Right renal pelvis (tissue), 4 donors: ENCODE data around the gene SUGCT. TPM values are rescaled to one million over a fixed set of nuclear protein-coding genes. Genes with fewer than 3 reads are reported as not detected.

Source experiments
- DNase-seq, 4 donors: peaks; one replicate each; pipeline ENCODE4 v3.0.0-alpha.2; 2013; ENCODE audit warnings: low read depth in 4 of 4, low spot score in 3 of 4, missing footprints in 1 of 4
- polyA plus RNA-seq, 4 donors: library from polyadenylated mRNA; unstranded; fragments of 120-200 nt; gene quantifications; one replicate each; pipeline ENCODE4 v1.2.1, GENCODE V29; 2013; ENCODE audit not compliant: insufficient read length in 4 of 4

SUGCT gene
- polyA plus RNA-seq, 4 donors, result 12.1 to 17.6 (median 15.0) TPM

GRCh38 chr7:40882071-40882658 is 747.4 kb downstream of the SUGCT start:
- no peak for DNase-seq

GRCh38 chr7:40883826-40884225 is 749.0 kb downstream of the SUGCT start:
- DNase-seq, result no peak

DNA sequence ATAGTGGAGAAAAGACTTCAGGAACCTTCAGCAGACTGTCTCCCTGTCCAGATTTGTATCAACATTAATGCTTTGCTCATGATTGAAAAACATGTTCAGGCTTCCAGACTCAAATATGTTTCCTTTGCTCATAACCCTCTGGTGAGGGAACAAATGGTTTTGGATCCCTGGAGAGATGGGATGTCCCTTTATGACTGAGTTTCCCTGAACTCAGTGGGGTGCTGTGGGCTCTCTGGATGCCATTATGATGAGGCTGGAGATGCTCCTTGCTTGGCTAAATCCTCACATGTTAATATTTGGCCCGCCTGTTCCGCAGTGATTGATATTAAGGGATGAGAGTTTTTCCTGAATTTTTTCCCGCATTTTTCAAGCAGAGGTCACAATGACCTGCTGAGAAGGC is 749.4 kb downstream of the SUGCT start:
- no peak for DNase-seq

DNA sequence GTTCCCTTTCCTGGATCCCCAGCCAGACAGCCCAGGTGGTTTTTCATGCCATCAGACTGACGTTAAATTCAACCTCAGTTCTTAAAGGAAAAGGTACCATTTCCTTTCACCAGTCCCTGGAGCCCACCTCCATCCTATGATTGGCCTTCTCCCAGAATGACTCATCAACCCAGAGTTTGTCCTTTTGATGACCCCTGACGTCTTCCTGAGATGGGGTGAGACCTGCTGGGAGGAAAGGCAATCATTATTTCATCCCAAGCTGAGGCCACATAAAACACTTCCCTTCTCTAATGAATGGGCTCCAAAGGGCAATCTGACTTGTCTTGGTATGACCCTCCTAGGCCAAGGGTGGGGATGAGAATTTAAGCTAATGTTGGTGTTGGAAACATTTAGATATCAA is 750.7 kb downstream of the SUGCT start:
- no peak for DNase-seq

DNA sequence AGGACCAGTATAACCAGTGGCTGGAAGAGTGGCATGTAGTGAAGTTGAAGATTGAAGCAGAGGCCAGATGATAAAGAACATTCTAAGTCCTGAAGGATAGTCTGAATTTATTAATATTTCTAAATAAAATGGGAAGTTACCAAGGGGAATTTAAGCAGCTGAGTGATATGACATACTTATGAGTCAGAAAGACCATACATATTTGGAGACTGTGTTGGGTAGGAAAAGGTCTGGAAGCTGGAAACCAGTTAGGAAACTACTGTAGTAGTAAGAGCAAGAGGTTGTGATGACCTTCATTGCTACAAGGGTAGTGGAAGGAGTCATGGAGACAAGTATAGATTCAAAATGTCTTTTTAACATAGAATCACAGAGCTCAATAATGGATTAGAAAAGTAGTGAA is 752.3 kb downstream of the SUGCT start:
- no peak for DNase-seq

DNA sequence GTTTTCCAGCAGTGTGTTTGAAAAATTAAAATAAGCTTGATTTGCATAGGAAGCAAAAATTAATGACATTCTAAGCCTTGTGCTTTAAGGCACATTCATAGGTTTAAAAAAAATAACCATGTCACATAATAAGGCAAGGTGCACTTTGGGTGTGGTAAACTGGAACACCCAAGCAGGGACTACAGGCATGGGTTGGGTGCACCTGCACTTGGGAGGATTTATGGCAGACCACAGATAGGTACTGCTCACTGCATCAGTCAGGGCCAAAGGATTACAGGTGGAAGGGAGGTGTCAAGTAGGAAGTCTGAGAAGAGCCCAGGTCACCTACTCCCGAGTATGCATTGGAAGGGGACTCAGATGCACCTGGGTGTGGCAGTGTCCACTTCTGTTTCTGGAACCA is 753.7 kb downstream of the SUGCT start:
- no peak for DNase-seq

DNA sequence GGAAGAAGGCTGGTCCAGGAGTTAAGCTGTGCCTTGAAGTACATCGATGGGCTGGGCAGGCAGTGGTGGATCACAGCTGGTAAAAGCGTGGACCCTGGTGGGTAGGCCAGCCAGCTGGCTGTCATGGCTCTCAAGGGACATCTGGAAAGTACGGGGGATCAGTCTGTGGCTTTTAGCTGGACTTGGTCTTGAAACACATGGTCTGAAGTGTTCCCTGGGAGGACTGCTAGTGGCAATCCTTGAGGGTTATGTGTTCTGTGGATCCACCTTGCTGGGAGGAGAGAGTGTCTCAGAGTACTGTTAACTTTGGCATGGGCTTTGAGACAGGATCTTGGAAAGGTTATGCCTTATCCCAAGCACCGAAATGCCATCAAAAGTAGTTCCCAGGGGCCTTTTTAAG is 754.3 kb downstream of the SUGCT start:
- no peak for DNase-seq

GRCh38 chr7:40889539-40889938 is 754.7 kb downstream of the SUGCT start:
- no peak for DNase-seq

GRCh38 chr7:40890088-40890692 is 755.4 kb downstream of the SUGCT start:
- no peak for DNase-seq

DNA sequence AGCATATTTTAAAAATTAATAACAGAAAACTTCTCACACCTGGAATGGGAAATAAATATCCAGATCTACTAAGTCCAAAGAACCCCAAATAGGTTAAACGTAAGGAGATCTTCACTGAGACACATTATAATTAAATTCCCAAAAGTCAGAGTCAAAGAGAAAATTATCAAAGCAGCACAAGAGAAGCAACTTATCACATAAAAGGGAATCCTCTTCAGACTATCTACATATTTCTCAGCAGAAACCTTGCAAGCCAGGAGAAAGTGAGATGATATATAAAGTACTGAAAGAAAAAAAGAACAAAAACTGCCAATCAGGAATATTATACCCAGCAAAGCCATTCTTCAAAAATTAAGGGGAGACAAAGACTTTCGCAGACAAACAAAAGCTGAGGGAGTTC is 756.4 kb downstream of the SUGCT start:
- no peak for DNase-seq

GRCh38 chr7:40899151-40899550 is 764.3 kb downstream of the SUGCT start:
- DNase-seq, result no peak

- DNase-seq, result no peak
Observed at GRCh38 chr7:40899636-40900507, 765.1 kb downstream of the SUGCT start.

DNA sequence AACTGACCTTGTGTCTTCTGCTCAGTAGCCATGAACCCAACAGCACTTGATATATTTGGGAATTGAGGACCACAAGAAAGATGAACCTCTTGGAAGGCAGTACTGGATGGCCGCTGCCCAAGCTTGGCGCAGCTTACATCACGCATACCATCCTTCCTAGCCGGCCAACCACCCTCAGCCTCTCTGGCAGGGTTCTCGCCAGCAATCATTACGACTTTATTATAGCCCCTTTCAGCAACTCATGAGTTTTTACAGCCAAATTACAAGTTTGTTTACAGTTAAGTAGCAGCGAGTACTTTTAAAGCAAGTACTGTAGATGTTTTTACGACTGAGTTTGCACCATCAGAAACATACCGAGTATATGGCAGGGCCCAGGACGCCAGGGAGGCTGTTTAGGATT is 769.1 kb downstream of the SUGCT start:
- no peak for DNase-seq

- no peak for DNase-seq
Observed at GRCh38 chr7:40907286-40907685, 772.5 kb downstream of the SUGCT start.

GRCh38 chr7:40909346-40909980 is 774.7 kb downstream of the SUGCT start:
- no peak for DNase-seq

Other genes starting within 250 kb of the SUGCT start
- 10 to 100 TPM; 50.8 to 77.3 (median 60.1) TPM for gene CDK13, start 184.7 kb upstream of the SUGCT start, polyA plus RNA-seq
- gene MPLKIP, start 383 bp upstream of the SUGCT start, polyA plus RNA-seq, result 10 to 100 TPM; 46.4 to 54.4 (median 48.4) TPM